Smooth muscle cell (in vitro differentiated cells): ENCODE results near the gene WDFY4. TPM values are rescaled to one million over a fixed set of nuclear protein-coding genes. Genes with fewer than 3 reads are reported as not detected.

Experiments used
- DNase-seq: peaks from one replicate; lab custom pipeline; 2025; ENCODE audit not compliant: unreplicated experiment; lab: John Stamatoyannopoulos, UW
- H2AFZ ChIP-seq: fragments of 200-600 bp; sonication (generic); 2 replicates; pipeline ENCODE4 v1.6.0; 2016; ENCODE audit warnings: antibody characterized with exemption, low read depth, mild to moderate bottlenecking
- H3F3A ChIP-seq: fragments of 200-600 bp; sonication (generic); 2 replicates; pipeline ENCODE4 v1.6.0; 2017; ENCODE audit warnings: antibody characterized with exemption, low read depth
- H3K27ac ChIP-seq: fragments of 200-600 bp; sonication (generic); 2 replicates; pipeline ENCODE4 v1.5.1; 2016; ENCODE audit warnings: low read depth, mild to moderate bottlenecking
- H3K27me3 ChIP-seq: fragments of 200-600 bp; sonication (generic); 2 replicates; pipeline ENCODE4 v1.6.1; 2016; ENCODE audit warnings: low read depth, mild to moderate bottlenecking
- H3K36me3 ChIP-seq: fragments of 200-600 bp; sonication (generic); 2 replicates; pipeline ENCODE4 v1.5.1; 2016; ENCODE audit warnings: low read depth
- H3K4me1 ChIP-seq: fragments of 200-600 bp; sonication (generic); 2 replicates; pipeline ENCODE4 v1.5.1; 2016; ENCODE audit warnings: low read depth
- H3K4me2 ChIP-seq: fragments of 200-600 bp; sonication (generic); 2 replicates; pipeline ENCODE4 v1.6.0; 2016; ENCODE audit warnings: mild to moderate bottlenecking
- H3K4me3 ChIP-seq: fragments of 200-600 bp; sonication (generic); 2 replicates; pipeline ENCODE4 v1.5.1; 2016; ENCODE audit warnings: mild to moderate bottlenecking
- H3K79me2 ChIP-seq: fragments of 200-600 bp; sonication (generic); 2 replicates; pipeline ENCODE4 v1.6.0; 2016; ENCODE audit warnings: low read depth, mild to moderate bottlenecking
- H3K9ac ChIP-seq: fragments of 200-600 bp; sonication (generic); 2 replicates; pipeline ENCODE4 v1.6.0; 2016; ENCODE audit warnings: low read depth
- H3K9me3 ChIP-seq: fragments of 200-600 bp; sonication (generic); replicated peaks from 2 replicates; pipeline ENCODE4 v1.5.1; 2016; ENCODE audit warnings: low read depth
- H4K20me1 ChIP-seq: fragments of 200-600 bp; sonication (generic); 2 replicates; pipeline ENCODE4 v1.6.0; 2016; ENCODE audit warnings: low read depth
- CTCF ChIP-seq: fragments of 200-600 bp; sonication (generic); IDR thresholded peaks from 2 replicates; pipeline ENCODE4 v1.5.1; 2017; ENCODE audit warnings: borderline replicate concordance, mild to moderate bottlenecking, antibody characterized with exemption; ENCODE audit not compliant: insufficient read depth, poor library complexity, severe bottlenecking
- whole genome bisulfite sequencing: methylation state at CpG from one replicate; pipeline ENCODE4 v1.1.7; 2016; ENCODE audit warnings: low lambda C conversion rate; 5-methylcytosine and 5-hydroxymethylcytosine counted together
- polyA plus RNA-seq: library from polyadenylated mRNA; unstranded; fragments of >200 nt; fragmentation: Nextera tagmentation; extraction: Ambion mirVana; gene quantifications from 2 replicates; pipeline ENCODE4 v1.2.1, GENCODE V29; 2016
- total RNA-seq: library from RNA; depleted of rRNA; stranded (reverse); fragments of >200 nt; gene quantifications from 2 replicates; pipeline ENCODE4 v1.2.3, GENCODE V29; 2014

Gene WDFY4
- total and polyA plus RNA-seq, 2 experiments from 2014 or later: not detected

DNA sequence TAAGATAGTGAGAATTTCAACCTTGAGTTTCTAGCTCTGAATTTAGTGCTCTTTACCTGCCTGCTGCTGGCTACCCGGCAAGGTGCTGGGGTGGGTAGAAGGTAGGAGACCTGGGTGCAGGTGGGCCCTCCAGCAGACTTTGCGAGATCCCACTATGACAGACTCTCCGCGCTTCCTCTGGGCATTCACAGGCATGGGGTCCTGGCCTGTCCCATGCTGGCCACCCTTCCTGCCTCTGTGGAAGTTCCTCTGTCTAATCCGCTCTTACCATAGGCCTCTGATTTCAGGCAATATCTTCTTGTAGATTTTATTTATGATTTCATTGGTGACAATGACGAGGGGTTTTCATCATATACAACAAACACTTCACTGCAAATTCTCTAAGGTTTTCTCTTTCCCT, 1.2 kb upstream of the WDFY4 start:
- Histone ChIP-seq H3K9ac (no peak overlapping the region), H3K36me3 (no peaks in the 10 kb centered on the region), H3K79me2 (no peaks in the 10 kb centered on the region), H3K9me3 (no peaks in the 10 kb centered on the region), H4K20me1 (no peaks in the 10 kb centered on the region), H3K4me3 (no peak overlapping the region), H3K27me3 (no peaks in the 10 kb centered on the region), H2AFZ (no peak overlapping the region), H3K4me2 (no peak overlapping the region), H3K4me1 (no peaks in the 10 kb centered on the region), H3K27ac (no peak overlapping the region), H3F3A (no peaks in the 10 kb centered on the region)
- no peak for TF ChIP-seq CTCF
- no peak for DNase-seq
- 97% methylated on average over 6 of the region's 6 CpGs for WGBS

DNA sequence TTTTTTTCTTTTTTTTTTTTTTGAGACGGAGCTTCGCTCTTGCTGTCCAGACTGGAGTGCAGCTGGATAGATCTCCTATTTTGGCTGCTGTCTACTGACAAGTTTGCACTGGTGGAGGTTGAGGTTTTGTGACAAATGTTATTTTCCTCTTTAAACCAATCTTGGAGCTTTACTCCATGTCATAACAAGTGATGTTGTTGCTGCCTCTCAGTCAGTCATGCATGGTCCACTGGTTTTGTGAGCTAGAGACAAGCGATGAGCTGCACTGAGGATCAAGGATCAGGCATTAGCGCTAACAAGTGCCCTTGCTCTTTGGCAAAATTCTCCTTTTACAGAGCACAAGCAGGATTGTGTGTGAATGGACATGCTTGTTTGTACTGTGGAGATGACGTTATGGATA, 805 bp upstream of the WDFY4 start:
- no peak for TF ChIP-seq CTCF
- H2AFZ ChIP-seq: no peak overlapping the region
- H4K20me1 ChIP-seq: no peaks in the 10 kb centered on the region
- no peaks in the 10 kb centered on the region for H3K27me3 ChIP-seq
- H3K4me3 ChIP-seq: no peak overlapping the region
- H3K9ac ChIP-seq: no peak overlapping the region
- no peaks in the 10 kb centered on the region for H3K9me3 ChIP-seq
- no peaks in the 10 kb centered on the region for H3K4me1 ChIP-seq
- no peaks in the 10 kb centered on the region for H3F3A ChIP-seq
- no peaks in the 10 kb centered on the region for H3K36me3 ChIP-seq
- H3K27ac ChIP-seq: no peak overlapping the region
- H3K79me2 ChIP-seq: no peaks in the 10 kb centered on the region
- 71% methylated on average over 5 of the region's 5 CpGs for WGBS
- H3K4me2 ChIP-seq: no peak overlapping the region
- DNase-seq: no peak

- Histone ChIP-seq H3F3A (no peaks in the 10 kb centered on the region), H3K4me2 (no peak overlapping the region), H4K20me1 (no peaks in the 10 kb centered on the region), H3K27me3 (no peaks in the 10 kb centered on the region), H3K4me3 (no peak overlapping the region), H3K9ac (no peak overlapping the region), H2AFZ (no peak overlapping the region), H3K79me2 (no peaks in the 10 kb centered on the region), H3K27ac (no peak overlapping the region), H3K36me3 (no peaks in the 10 kb centered on the region), H3K9me3 (no peaks in the 10 kb centered on the region), H3K4me1 (no peaks in the 10 kb centered on the region)
- no peak for TF ChIP-seq CTCF
- 94% methylated on average over 6 of the region's 6 CpGs for WGBS
- DNase-seq: no peak
Observed at GRCh38 chr10:48684463-48684791, 246 bp upstream of the WDFY4 start.

GRCh38 chr10:48685731-48686130, 1.1 kb downstream of the WDFY4 start:
- no peak overlapping the region for H2AFZ ChIP-seq
- 91% methylated on average over 6 of the region's 6 CpGs for WGBS
- H3K4me3 ChIP-seq: no peak overlapping the region

More at GRCh38 chr10:48685731-48686130, 1.1 kb downstream of the WDFY4 start:
- H4K20me1 ChIP-seq: no peaks in the 10 kb centered on the region
- H3K79me2 ChIP-seq: no peaks in the 10 kb centered on the region
- H3K4me2 ChIP-seq: no peak overlapping the region
- no peaks in the 10 kb centered on the region for H3K27me3 ChIP-seq
- no peaks in the 10 kb centered on the region for H3K9me3 ChIP-seq
- TF ChIP-seq CTCF: no peak
- H3K36me3 ChIP-seq: no peaks in the 10 kb centered on the region
- no peak overlapping the region for H3K9ac ChIP-seq
- H3K4me1 ChIP-seq: no peaks in the 10 kb centered on the region
- no peak overlapping the region for H3K27ac ChIP-seq
- DNase-seq: no peak
- H3F3A ChIP-seq: no peaks in the 10 kb centered on the region
